ENCODE data around the gene MYCBPAP. TPM values are rescaled to one million over a fixed set of nuclear protein-coding genes. Genes with fewer than 3 reads are reported as not detected.

Gene MYCBPAP
- total RNA-seq, 6 experiments from 2014 or later = 0.12 to 0.76 (median 0.28) TPM

DNA sequence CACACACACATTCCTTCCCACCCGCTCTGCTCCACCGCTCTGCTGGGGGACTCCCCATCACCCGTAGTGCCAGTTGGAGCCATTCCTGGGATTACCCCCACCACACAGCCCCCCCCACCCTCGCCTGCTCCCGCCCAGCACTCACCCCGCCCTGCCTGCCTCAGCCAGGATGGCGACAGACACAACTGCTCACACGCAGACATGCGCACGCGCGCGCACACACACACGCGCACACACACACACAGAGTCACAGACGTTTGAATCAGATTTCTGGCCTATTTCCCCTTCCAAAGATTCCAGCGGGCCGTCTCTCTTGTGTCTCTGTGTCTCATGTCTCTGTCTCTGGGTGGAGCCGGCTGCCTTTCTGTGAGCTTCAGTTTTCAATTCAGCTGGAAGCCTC, 56.7 kb downstream of the MYCBPAP start:
- DNase-seq = peak; percentile 79
- H3K4me1 Mint-ChIP-seq (ENCODE audit: low read depth) = peaks cover 30% of the 10 kb centered on the region
- TF ChIP-seq, protein P1, sequence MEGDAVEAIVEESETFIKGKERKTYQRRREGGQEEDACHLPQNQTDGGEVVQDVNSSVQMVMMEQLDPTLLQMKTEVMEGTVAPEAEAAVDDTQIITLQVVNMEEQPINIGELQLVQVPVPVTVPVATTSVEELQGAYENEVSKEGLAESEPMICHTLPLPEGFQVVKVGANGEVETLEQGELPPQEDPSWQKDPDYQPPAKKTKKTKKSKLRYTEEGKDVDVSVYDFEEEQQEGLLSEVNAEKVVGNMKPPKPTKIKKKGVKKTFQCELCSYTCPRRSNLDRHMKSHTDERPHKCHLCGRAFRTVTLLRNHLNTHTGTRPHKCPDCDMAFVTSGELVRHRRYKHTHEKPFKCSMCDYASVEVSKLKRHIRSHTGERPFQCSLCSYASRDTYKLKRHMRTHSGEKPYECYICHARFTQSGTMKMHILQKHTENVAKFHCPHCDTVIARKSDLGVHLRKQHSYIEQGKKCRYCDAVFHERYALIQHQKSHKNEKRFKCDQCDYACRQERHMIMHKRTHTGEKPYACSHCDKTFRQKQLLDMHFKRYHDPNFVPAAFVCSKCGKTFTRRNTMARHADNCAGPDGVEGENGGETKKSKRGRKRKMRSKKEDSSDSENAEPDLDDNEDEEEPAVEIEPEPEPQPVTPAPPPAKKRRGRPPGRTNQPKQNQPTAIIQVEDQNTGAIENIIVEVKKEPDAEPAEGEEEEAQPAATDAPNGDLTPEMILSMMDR (IDR thresholded peaks at IDR 0.05) = no peak
- peak overlapping the region; percentile 12 for H3K27ac Mint-ChIP-seq
- no peaks in the 10 kb centered on the region for H3K9me3 Mint-ChIP-seq
- H3K27me3 Mint-ChIP-seq (ENCODE audit: insufficient read depth) = peaks cover 35% of the 10 kb centered on the region
- no peaks in the 10 kb centered on the region for H3K36me3 Mint-ChIP-seq (ENCODE audit: low read depth)
- H3K4me3 Mint-ChIP-seq = peak overlapping the region; percentile 63

DNA sequence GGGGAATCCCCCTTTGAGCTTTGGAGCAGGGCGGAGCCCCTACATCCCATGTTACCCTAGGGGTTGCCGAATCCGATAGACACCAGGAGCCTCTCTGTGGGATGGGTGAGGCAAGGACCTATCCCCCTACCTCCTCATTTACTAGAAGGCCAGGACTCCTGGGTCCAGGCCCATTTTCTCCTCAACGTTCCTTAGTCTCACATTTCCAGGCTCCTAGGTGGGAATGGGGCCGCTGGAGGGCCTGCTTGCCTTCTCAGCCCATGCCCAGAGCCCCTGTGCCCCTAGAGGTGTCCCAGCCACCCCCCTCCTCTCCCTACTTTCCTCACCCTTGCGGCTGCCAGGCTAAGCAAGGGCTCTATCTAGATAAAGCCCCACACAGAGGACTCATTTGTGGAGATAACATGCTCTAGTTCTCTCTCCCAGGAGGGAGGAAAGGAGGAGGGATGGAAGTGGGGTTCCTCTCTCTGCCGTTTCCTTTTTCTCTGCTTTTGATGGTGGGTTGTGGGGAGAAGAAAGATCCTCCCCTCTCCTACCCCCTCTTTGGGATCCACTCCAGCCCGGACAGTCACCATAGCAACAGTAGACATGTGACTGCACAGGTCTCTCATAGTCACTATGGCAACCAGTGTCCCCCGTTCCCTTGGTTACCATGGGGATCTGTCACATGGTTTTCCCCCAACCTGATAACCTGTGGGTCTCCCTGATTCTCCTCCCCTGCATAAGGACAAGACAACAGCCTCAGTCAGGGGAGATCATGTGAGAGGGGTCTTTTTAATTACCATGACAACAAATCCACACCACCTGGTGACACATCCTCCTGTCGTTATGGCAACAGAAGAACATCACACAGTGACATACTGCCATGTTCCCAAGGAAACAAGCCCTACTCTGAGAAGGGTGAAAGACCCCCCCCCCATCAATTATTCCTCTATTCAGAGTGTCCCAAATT, 57.4 kb downstream of the MYCBPAP start:
- Mint-ChIP-seq H3K4me3 (peak overlapping the region; percentile 63; the same call in 1 of the 2 replicates), H3K4me1 (ENCODE audit: low read depth) (peaks cover 30% of the 10 kb centered on the region), H3K36me3 (ENCODE audit: low read depth) (no peaks in the 10 kb centered on the region), H3K27me3 (ENCODE audit: insufficient read depth) (peaks cover 33% of the 10 kb centered on the region), H3K9me3 (no peaks in the 10 kb centered on the region), H3K27ac (peak overlapping the region; percentile 69)
- DNase-seq = peak; percentile 38
- TF ChIP-seq, protein P1 (IDR thresholded peaks at IDR 0.05) = no peak

DNA sequence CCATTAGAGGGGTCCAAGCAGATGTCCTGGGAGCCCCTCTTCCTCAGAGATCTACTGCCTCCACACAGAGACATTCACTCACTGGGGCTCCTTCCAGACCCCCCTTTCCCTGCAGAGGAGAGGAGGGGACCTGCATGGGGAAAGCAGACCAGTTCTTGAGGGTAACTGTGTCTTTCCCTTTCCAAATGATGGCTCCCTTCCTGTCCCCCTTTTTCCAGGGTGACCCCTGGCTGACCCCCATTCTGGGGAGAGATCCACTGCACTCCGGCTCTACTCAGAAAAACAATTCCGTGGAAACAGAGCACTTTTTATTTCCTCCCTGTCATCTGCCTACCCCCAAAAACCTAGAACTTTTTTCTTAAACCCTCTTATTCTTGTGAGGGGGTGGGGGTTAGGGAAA, 58.6 kb downstream of the MYCBPAP start:
- H3K27me3 Mint-ChIP-seq (ENCODE audit: insufficient read depth) = peaks cover 35% of the 10 kb centered on the region
- DNase-seq = no peak
- H3K4me1 Mint-ChIP-seq (ENCODE audit: low read depth) = peaks cover 30% of the 10 kb centered on the region
- TF ChIP-seq, protein P1 (IDR thresholded peaks at IDR 0.05) = no peak
- no peaks in the 10 kb centered on the region for H3K36me3 Mint-ChIP-seq (ENCODE audit: low read depth)
- no peak overlapping the region for H3K27ac Mint-ChIP-seq
- no peak overlapping the region for H3K4me3 Mint-ChIP-seq
- no peaks in the 10 kb centered on the region for H3K9me3 Mint-ChIP-seq

DNA sequence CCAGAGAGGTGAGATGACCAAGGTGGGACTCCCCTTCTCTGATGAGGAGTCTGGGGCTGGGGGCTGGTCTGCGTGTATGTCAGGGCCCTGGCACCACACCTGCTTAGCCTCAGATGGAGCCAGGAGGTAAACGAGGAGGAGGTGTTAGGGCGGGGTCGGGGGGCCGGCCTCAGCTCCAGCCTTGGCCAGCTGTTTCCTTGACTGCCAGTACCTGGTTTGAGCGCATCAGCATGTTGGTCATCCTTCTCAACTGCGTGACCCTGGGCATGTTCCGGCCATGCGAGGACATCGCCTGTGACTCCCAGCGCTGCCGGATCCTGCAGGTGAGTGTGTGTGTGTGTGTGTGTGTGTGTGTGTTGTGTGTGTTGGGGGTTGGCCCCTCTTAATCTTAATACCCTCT, 60.4 kb downstream of the MYCBPAP start:
- Mint-ChIP-seq H3K27ac (no peak overlapping the region), H3K27me3 (ENCODE audit: insufficient read depth) (peaks cover 30% of the 10 kb centered on the region), H3K4me1 (ENCODE audit: low read depth) (peaks cover 22% of the 10 kb centered on the region), H3K4me3 (no peak overlapping the region), H3K36me3 (ENCODE audit: low read depth) (no peaks in the 10 kb centered on the region), H3K9me3 (no peaks in the 10 kb centered on the region)
- DNase-seq = no peak
- TF ChIP-seq, protein P1 (IDR thresholded peaks at IDR 0.05) = no peak

- Mint-ChIP-seq H3K27me3 (ENCODE audit: insufficient read depth) (peaks cover 30% of the 10 kb centered on the region), H3K36me3 (ENCODE audit: low read depth) (no peaks in the 10 kb centered on the region), H3K9me3 (no peaks in the 10 kb centered on the region), H3K4me3 (no peak overlapping the region), H3K27ac (no peak overlapping the region), H3K4me1 (ENCODE audit: low read depth) (peaks cover 13% of the 10 kb centered on the region)
- no peak for DNase-seq
- TF ChIP-seq, protein P1 (IDR thresholded peaks at IDR 0.05) = no peak
These were observed 61.4 kb downstream of the MYCBPAP start for GRCh38 chr17:50569592-50569991.
